ENCODE measurements around the gene TIGD3.
A peak's percentile ranks its signal among the peaks of the same experiment; 100 is the strongest.
"Not testable (repeated sequence)": the region's sequence is repeated elsewhere in the genome, so short reads cannot be mapped to it uniquely, and the experiment has no call there.

TIGD3 gene

GRCh38 chr11:65327021-65327420, 27.5 kb upstream of the TIGD3 start:
- DNase-seq, result no peak

- DNase-seq, result no peak
Measured at GRCh38 chr11:65329478-65329877, 25.1 kb upstream of the TIGD3 start.

- DNase-seq, result peak; percentile 76
Measured at GRCh38 chr11:65329944-65330403, 24.6 kb upstream of the TIGD3 start.

- DNase-seq, result no peak
Measured at GRCh38 chr11:65330544-65330943, 24.0 kb upstream of the TIGD3 start.

GRCh38 chr11:65332591-65332990, 22.0 kb upstream of the TIGD3 start:
- DNase-seq, result not testable (repeated sequence)

GRCh38 chr11:65334696-65335295, 19.8 kb upstream of the TIGD3 start:
- DNase-seq, result no peak

GRCh38 chr11:65338676-65339075, 15.9 kb upstream of the TIGD3 start:
- no peak for DNase-seq

GRCh38 chr11:65340226-65340625, 14.3 kb upstream of the TIGD3 start:
- DNase-seq, result no peak

GRCh38 chr11:65341856-65342255, 12.7 kb upstream of the TIGD3 start:
- no peak for DNase-seq

GRCh38 chr11:65351511-65351910, 3.0 kb upstream of the TIGD3 start:
- DNase-seq, result no peak

GRCh38 chr11:65352783-65353182, 1.8 kb upstream of the TIGD3 start:
- no peak for DNase-seq

- no peak for DNase-seq
Measured at GRCh38 chr11:65353376-65353775, 1.2 kb upstream of the TIGD3 start.

- DNase-seq, result no peak
Measured at GRCh38 chr11:65353900-65354264, 669 bp upstream of the TIGD3 start.

- DNase-seq, result peak; percentile 69
Measured at GRCh38 chr11:65355013-65355775, 643 bp downstream of the TIGD3 start.

- DNase-seq, result no peak
Measured at GRCh38 chr11:65355776-65356393, 1.3 kb downstream of the TIGD3 start.

- no peak for DNase-seq
Measured at GRCh38 chr11:65356394-65356972, 1.9 kb downstream of the TIGD3 start.

GRCh38 chr11:65357856-65358356, 3.4 kb downstream of the TIGD3 start:
- no peak for DNase-seq

- no peak for DNase-seq
Measured at GRCh38 chr11:65362320-65362931, 7.9 kb downstream of the TIGD3 start.

- no peak for DNase-seq
Measured at GRCh38 chr11:65362966-65363365, 8.4 kb downstream of the TIGD3 start.

- no peak for DNase-seq
Measured at GRCh38 chr11:65363770-65364169, 9.2 kb downstream of the TIGD3 start.

- DNase-seq, result peak; percentile 76
Measured at GRCh38 chr11:65366340-65366773, 11.8 kb downstream of the TIGD3 start.

- DNase-seq, result no peak
Measured at GRCh38 chr11:65370659-65371049, 16.1 kb downstream of the TIGD3 start.

Data from NCI-H2171 (cell line).